H1 (cell line): ENCODE data around the gene OR51S1.

Source experiments
- BRCA1 ChIP-seq: IDR thresholded peaks from 2 replicates; pipeline ENCODE4 v1.6.1; 2012; ENCODE audit warnings: low read depth, low read length, improper control_type of control experiment
- CTCF ChIP-seq, 3 experiments: IDR thresholded peaks; 1 replicate in 2 of 3; 2 replicates in 1 of 3; pipeline versions ENCODE4 v1.5.1 to v1.6.1; 2011; ENCODE audit warnings: low read length in 3 of 3, mild to moderate bottlenecking in 3 of 3, inconsistent platforms in 2 of 3, low read depth in 1 of 3, moderate library complexity in 1 of 3; ENCODE audit not compliant: insufficient read depth in 1 of 3; ENCODE audit errors: control extremely low read depth in 1 of 3
- KDM1A ChIP-seq: fragments of 200-600, 300-600 bp; sonication (generic); IDR thresholded peaks from 2 replicates; pipeline ENCODE4 v1.7.1; 2016; ENCODE audit warnings: mild to moderate bottlenecking, low read length, borderline replicate concordance
- POLR2A ChIP-seq, 2 experiments: IDR thresholded peaks; 1 replicate in 1 of 2; 2 replicates in 1 of 2; pipeline ENCODE4 v1.6.1; 2011; ENCODE audit warnings: low read depth in 2 of 2, low read length in 2 of 2, mild to moderate bottlenecking in 2 of 2; ENCODE audit errors: control extremely low read depth in 1 of 2

GRCh38 chr11:4881860-4882500 is 33.0 kb upstream of the OR51S1 start, which contains the start of gene OR51T1:
- TF ChIP-seq CTCF (IDR thresholded peaks at IDR 0.05; ENCODE audit: control extremely low read depth in 1 of 3, insufficient read depth in 1 of 3, low read depth in 1 of 3, low read length in 3 of 3) (no peak), KDM1A (no peak), POLR2A (IDR thresholded peaks at IDR 0.05; ENCODE audit: control extremely low read depth in 1 of 2, low read depth in 2 of 2, low read length in 2 of 2) (no peak), BRCA1 (no peak)
